GM21423 (cell line): ENCODE data around the gene PCDHGB3.
"Not testable (repeated sequence)": the region's sequence is repeated elsewhere in the genome, so short reads cannot be mapped to it uniquely, and the experiment has no call there.

Experiments used
- ATAC-seq: cut with Tn5 transposase; IDR thresholded peaks from one replicate; pipeline ENCODE4 v1.9.1; 2021; ENCODE audit warnings: mild to moderate bottlenecking, moderate library complexity; ENCODE audit not compliant: unreplicated experiment

PCDHGB3 gene

GRCh38 chr5:141356950-141357349 lies 13.1 kb upstream of the PCDHGB3 start:
- ATAC-seq = no peak

- peak; percentile 63 for ATAC-seq
These were observed 10.1 kb upstream of the PCDHGB3 start, which contains the start of gene PCDHGB2 for GRCh38 chr5:141359790-141360426. Gene PCDHGB2 (plus strand): TSS chr5:141359994. CDS start chr5:141360136, 142 bp downstream.

- no peak for ATAC-seq
These were observed 9.4 kb upstream of the PCDHGB3 start for GRCh38 chr5:141360685-141361084.

- ATAC-seq = no peak
These were observed 7.3 kb upstream of the PCDHGB3 start for GRCh38 chr5:141362719-141363118.

GRCh38 chr5:141363952-141364660 lies 5.9 kb upstream of the PCDHGB3 start, which contains the start of gene PCDHGA5:
Gene PCDHGA5 (plus strand): TSS chr5:141364162. CDS start chr5:141364331, 169 bp downstream.
- no peak for ATAC-seq

GRCh38 chr5:141366016-141366896 lies 3.8 kb upstream of the PCDHGB3 start:
- ATAC-seq = no peak

- no peak for ATAC-seq
These were observed 1.8 kb downstream of the PCDHGB3 start for GRCh38 chr5:141371572-141372475.

- no peak for ATAC-seq
These were observed 3.8 kb downstream of the PCDHGB3 start, which contains the start of gene PCDHGA6 for GRCh38 chr5:141373673-141374317. Gene PCDHGA6 (plus strand): TSS chr5:141373891. CDS start chr5:141374084, 193 bp downstream.

- ATAC-seq = no peak
These were observed 4.6 kb downstream of the PCDHGB3 start for GRCh38 chr5:141374627-141375026.

GRCh38 chr5:141375444-141376155 lies 5.6 kb downstream of the PCDHGB3 start:
- not testable (repeated sequence) for ATAC-seq

- ATAC-seq = no peak
These were observed 12.6 kb downstream of the PCDHGB3 start, which contains the start of gene PCDHGA7 for GRCh38 chr5:141382469-141383294. Gene PCDHGA7 (plus strand): TSS chr5:141382742. CDS start chr5:141382900, 158 bp downstream.

GRCh38 chr5:141383345-141383744 lies 13.3 kb downstream of the PCDHGB3 start:
- ATAC-seq = no peak

GRCh38 chr5:141384471-141385267 lies 14.6 kb downstream of the PCDHGB3 start:
- no peak for ATAC-seq

- peak; percentile 79 for ATAC-seq
These were observed 17.7 kb downstream of the PCDHGB3 start, which contains the start of gene PCDHGB4 for GRCh38 chr5:141387557-141388311. Gene PCDHGB4 (plus strand): TSS chr5:141387698. CDS start chr5:141387885, 187 bp downstream.

GRCh38 chr5:141388661-141389060 lies 18.6 kb downstream of the PCDHGB3 start:
- no peak for ATAC-seq
